ENCODE results near the gene TBC1D9. TPM values are rescaled to one million over a fixed set of nuclear protein-coding genes. Genes with fewer than 3 reads are reported as not detected.
"Not testable (repeated sequence)": the region's sequence is repeated elsewhere in the genome, so short reads cannot be mapped to it uniquely, and the experiment has no call there.

Gene TBC1D9
- not detected for total RNA-seq

- ChIA-PET POLR2A (no interaction called here), CTCF (interaction anchor here (0.6 kb wide), 1 partner anchor 147 kb away, joined by 3 read pairs; no protein-coding TSS in a partner anchor)
- ATAC-seq, result peak; percentile 45
Measured at GRCh38 chr4:140756319-140757231, at the start of gene TBC1D9. Gene TBC1D9 (minus strand): TSS chr4:140756385. CDS start chr4:140756045, 340 bp downstream.

DNA sequence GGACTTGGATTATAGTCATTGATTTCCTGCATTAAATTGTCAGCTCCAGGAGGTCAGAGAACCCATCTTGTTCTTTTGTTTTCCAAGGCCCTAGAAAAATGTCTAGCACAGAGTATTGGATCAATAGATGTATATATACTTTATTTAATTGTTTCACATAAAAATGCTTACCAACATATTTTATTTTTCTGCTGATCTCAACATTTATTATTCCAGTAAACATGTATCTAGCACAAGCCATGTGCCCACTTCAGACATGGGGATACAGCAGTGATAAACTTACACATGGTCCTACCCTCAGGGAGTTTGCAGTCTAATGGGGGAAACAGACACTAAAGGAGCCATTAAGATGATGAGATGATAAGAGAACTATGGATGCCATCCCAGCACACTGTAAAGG, 49.1 kb upstream of the TBC1D9 start:
- no peak overlapping the region for H3K4me3 Mint-ChIP-seq
- H3K36me3 Mint-ChIP-seq (ENCODE audit: low read depth), result no peaks in the 10 kb centered on the region
- CTCF ChIA-PET, result no interaction called here
- no peaks in the 10 kb centered on the region for H3K4me1 Mint-ChIP-seq (ENCODE audit: low read depth)
- no peaks in the 10 kb centered on the region for H3K27me3 Mint-ChIP-seq (ENCODE audit: low read depth)
- no peak overlapping the region for H3K27ac Mint-ChIP-seq
- DNase-seq (no peak), ATAC-seq (no peak)
- POLR2A ChIA-PET, result no interaction called here
- H3K9me3 Mint-ChIP-seq (ENCODE audit: insufficient read depth), result no peaks in the 10 kb centered on the region

More at GRCh38 chr4:140756319-140757231, at the start of gene TBC1D9:
- peaks cover 50% of the 10 kb centered on the region for H3K27me3 Mint-ChIP-seq (ENCODE audit: low read depth)
- peak; percentile 21 for DNase-seq
- H3K4me3 Mint-ChIP-seq, result peak within 1 kb of the TSS; percentile 17
- H3K4me1 Mint-ChIP-seq (ENCODE audit: low read depth), result peaks cover 3% of the 10 kb centered on the region
- no peaks in the 10 kb centered on the region for H3K36me3 Mint-ChIP-seq (ENCODE audit: low read depth)
- H3K9me3 Mint-ChIP-seq (ENCODE audit: insufficient read depth), result no peaks in the 10 kb centered on the region
- H3K27ac Mint-ChIP-seq, result no peak within 1 kb of the TSS

GRCh38 chr4:140802591-140802990, 46.4 kb upstream of the TBC1D9 start:
- no peaks in the 10 kb centered on the region for H3K36me3 Mint-ChIP-seq (ENCODE audit: low read depth)
- H3K4me3 Mint-ChIP-seq, result no peak overlapping the region
- DNase-seq (no peak), ATAC-seq (no peak)
- H3K9me3 Mint-ChIP-seq (ENCODE audit: insufficient read depth), result no peaks in the 10 kb centered on the region
- CTCF ChIA-PET, result no interaction called here
- no peak overlapping the region for H3K27ac Mint-ChIP-seq
- H3K27me3 Mint-ChIP-seq (ENCODE audit: low read depth), result no peaks in the 10 kb centered on the region
- POLR2A ChIA-PET, result no interaction called here
- no peaks in the 10 kb centered on the region for H3K4me1 Mint-ChIP-seq (ENCODE audit: low read depth)

DNA sequence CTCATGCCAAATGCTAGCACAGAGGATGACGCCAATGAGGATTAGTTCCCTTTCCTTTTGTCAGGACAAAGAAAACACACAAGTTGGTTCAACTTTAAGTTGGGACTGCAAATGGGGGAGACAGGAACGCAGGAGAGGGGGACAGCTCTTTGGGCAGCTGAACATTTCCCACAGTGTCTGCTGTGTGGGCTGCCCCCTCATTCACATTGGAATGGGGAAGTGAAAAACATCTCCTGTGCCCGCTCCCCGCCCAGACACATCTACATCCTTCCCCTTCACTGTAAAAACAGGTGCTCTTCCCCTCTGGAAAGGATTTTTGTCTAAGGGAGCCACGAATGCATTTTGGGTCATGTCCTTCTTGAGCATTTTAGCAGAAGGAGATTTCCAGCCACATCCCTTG, 44.5 kb upstream of the TBC1D9 start:
- H3K27me3 Mint-ChIP-seq (ENCODE audit: low read depth), result no peaks in the 10 kb centered on the region
- DNase-seq (no peak), ATAC-seq (no peak)
- H3K4me1 Mint-ChIP-seq (ENCODE audit: low read depth), result no peaks in the 10 kb centered on the region
- H3K4me3 Mint-ChIP-seq, result no peak overlapping the region
- no peaks in the 10 kb centered on the region for H3K9me3 Mint-ChIP-seq (ENCODE audit: insufficient read depth)
- CTCF ChIA-PET, result no interaction called here
- POLR2A ChIA-PET, result no interaction called here
- no peak overlapping the region for H3K27ac Mint-ChIP-seq
- H3K36me3 Mint-ChIP-seq (ENCODE audit: low read depth), result no peaks in the 10 kb centered on the region

DNA sequence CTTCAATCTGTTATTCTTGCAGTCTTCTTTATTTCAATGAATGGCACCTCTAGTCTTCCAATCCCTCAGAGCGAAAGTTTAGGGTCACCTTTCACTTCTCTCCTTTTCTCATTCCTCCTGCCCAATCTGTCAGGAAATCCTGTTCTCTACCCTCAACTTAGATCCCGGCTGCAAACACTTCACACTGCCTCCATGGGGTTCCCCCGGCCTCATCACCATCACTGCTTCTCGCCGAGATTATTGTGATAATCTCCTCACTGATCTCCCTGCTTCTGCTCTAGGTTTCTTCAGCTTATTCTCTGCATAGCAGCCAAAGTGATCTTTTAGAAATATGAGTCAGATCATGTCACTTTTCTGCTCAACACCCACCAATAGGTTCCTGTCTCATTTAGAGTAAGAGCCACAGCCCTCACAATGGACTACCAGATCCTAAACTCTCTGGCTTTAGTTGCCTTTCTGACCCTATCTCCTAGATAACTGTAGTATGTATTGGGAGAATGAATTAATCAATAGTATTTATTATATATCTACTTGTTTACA, 43.6 kb upstream of the TBC1D9 start:
- Mint-ChIP-seq H3K27ac (no peak overlapping the region), H3K9me3 (ENCODE audit: insufficient read depth) (no peaks in the 10 kb centered on the region), H3K36me3 (ENCODE audit: low read depth) (no peaks in the 10 kb centered on the region), H3K4me3 (no peak overlapping the region), H3K27me3 (ENCODE audit: low read depth) (no peaks in the 10 kb centered on the region), H3K4me1 (ENCODE audit: low read depth) (no peaks in the 10 kb centered on the region)
- no peak for ATAC-seq
- POLR2A ChIA-PET, result no interaction called here
- CTCF ChIA-PET, result no interaction called here
- DNase-seq, result no peak

DNA sequence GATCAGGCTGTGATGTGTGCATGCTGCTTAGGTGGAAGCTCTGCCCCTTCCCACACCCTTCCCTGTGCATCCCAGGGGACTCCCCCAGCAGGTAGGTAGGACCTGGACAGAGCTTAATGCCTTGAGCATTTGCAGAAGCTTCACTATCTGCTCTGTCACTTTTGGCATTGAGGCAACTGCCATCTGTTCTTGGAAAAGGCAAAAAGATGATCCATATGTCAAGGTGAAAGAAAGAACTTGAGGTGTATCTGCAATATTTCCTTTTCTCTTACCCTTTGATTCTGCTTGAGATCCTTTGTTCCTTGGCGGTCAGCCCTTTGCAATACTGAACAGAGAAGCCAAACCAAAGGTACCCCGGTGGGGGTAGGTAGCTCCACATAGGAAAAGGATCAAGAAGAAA, 37.1 kb upstream of the TBC1D9 start:
- no peaks in the 10 kb centered on the region for H3K9me3 Mint-ChIP-seq (ENCODE audit: insufficient read depth)
- no peak overlapping the region for H3K27ac Mint-ChIP-seq
- DNase-seq (no peak), ATAC-seq (no peak)
- CTCF ChIA-PET, result no interaction called here
- H3K4me3 Mint-ChIP-seq, result no peak overlapping the region
- H3K4me1 Mint-ChIP-seq (ENCODE audit: low read depth), result no peaks in the 10 kb centered on the region
- POLR2A ChIA-PET, result no interaction called here
- no peaks in the 10 kb centered on the region for H3K27me3 Mint-ChIP-seq (ENCODE audit: low read depth)
- no peaks in the 10 kb centered on the region for H3K36me3 Mint-ChIP-seq (ENCODE audit: low read depth)

- Mint-ChIP-seq H3K9me3 (ENCODE audit: insufficient read depth) (no peaks in the 10 kb centered on the region), H3K27me3 (ENCODE audit: low read depth) (no peaks in the 10 kb centered on the region), H3K27ac (no peak overlapping the region), H3K4me3 (no peak overlapping the region), H3K36me3 (ENCODE audit: low read depth) (no peaks in the 10 kb centered on the region), H3K4me1 (ENCODE audit: low read depth) (no peaks in the 10 kb centered on the region)
- POLR2A ChIA-PET, result no interaction called here
- CTCF ChIA-PET, result no interaction called here
- DNase-seq, result no peak
- no peak for ATAC-seq
Measured at GRCh38 chr4:140790765-140791164, 34.6 kb upstream of the TBC1D9 start.

DNA sequence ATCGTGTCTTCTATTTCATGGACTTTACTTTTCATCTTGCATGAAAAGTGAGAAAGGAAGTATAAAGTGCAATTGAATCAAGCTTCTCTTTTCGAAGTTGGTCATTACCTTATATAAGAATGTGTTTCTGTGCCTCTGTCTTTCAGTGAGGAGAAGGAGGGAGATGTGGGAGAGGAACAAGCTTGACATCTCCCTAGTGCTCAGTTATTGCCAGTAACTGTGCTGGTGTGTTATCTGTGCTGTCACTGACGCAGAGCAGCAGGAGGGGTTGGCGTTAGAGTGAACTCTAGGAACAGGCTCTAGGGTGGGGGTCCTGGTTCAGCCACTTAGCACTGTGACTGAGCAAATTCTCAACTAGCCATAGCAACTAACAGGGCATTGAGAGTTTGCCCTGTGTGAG, 34.0 kb upstream of the TBC1D9 start:
- POLR2A ChIA-PET, result no interaction called here
- no peaks in the 10 kb centered on the region for H3K27me3 Mint-ChIP-seq (ENCODE audit: low read depth)
- ATAC-seq, result no peak

GRCh38 chr4:140789759-140790158, 33.6 kb upstream of the TBC1D9 start:
- H3K4me1 Mint-ChIP-seq (ENCODE audit: low read depth), result no peaks in the 10 kb centered on the region
- DNase-seq (no peak), ATAC-seq (no peak)
- H3K9me3 Mint-ChIP-seq (ENCODE audit: insufficient read depth), result no peaks in the 10 kb centered on the region
- H3K36me3 Mint-ChIP-seq (ENCODE audit: low read depth), result no peaks in the 10 kb centered on the region
- H3K27me3 Mint-ChIP-seq (ENCODE audit: low read depth), result no peaks in the 10 kb centered on the region
- H3K4me3 Mint-ChIP-seq, result no peak overlapping the region
- CTCF ChIA-PET, result no interaction called here
- no peak overlapping the region for H3K27ac Mint-ChIP-seq
- POLR2A ChIA-PET, result no interaction called here

More for the DNA sequence above, 34.0 kb upstream of the TBC1D9 start:
- H3K9me3 Mint-ChIP-seq (ENCODE audit: insufficient read depth), result no peaks in the 10 kb centered on the region
- CTCF ChIA-PET, result no interaction called here
- no peak overlapping the region for H3K4me3 Mint-ChIP-seq
- no peak for DNase-seq
- H3K27ac Mint-ChIP-seq, result no peak overlapping the region
- H3K36me3 Mint-ChIP-seq (ENCODE audit: low read depth), result no peaks in the 10 kb centered on the region
- no peaks in the 10 kb centered on the region for H3K4me1 Mint-ChIP-seq (ENCODE audit: low read depth)

GRCh38 chr4:140782787-140783186, 26.6 kb upstream of the TBC1D9 start:
- H3K4me3 Mint-ChIP-seq; H3K9me3 Mint-ChIP-seq (ENCODE audit: insufficient read depth); POLR2A ChIA-PET; H3K4me1 Mint-ChIP-seq (ENCODE audit: low read depth); H3K27ac Mint-ChIP-seq; ATAC-seq; CTCF ChIA-PET; H3K27me3 Mint-ChIP-seq (ENCODE audit: low read depth); H3K36me3 Mint-ChIP-seq (ENCODE audit: low read depth); DNase-seq: not testable (repeated sequence)

DNA sequence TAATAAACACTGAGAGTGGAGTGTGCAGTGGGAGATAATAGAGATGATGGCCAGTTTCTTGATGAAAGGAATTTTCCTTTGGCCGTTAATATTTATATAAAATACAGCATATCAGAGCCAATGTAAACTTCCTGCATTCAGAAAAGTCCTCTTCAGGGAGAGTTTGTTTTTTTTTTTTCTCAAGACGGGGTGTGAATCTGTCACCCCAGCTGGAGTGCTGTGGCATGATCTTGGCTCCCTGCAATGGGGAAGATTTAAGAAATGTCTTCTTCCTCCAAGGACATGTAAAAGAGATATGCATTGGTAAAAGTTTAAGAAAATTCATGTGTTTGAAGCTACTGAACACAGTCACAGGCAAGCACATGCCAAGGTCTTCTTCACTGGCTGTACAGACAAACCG, 25.4 kb upstream of the TBC1D9 start:
- no peak for ATAC-seq
- no peak for DNase-seq
- ChIA-PET CTCF (no interaction called here), POLR2A (no interaction called here)
- Mint-ChIP-seq H3K36me3 (ENCODE audit: low read depth) (no peaks in the 10 kb centered on the region), H3K9me3 (ENCODE audit: insufficient read depth) (no peaks in the 10 kb centered on the region), H3K27ac (no peak overlapping the region), H3K4me3 (no peak overlapping the region), H3K4me1 (ENCODE audit: low read depth) (no peaks in the 10 kb centered on the region), H3K27me3 (ENCODE audit: low read depth) (no peaks in the 10 kb centered on the region)

DNA sequence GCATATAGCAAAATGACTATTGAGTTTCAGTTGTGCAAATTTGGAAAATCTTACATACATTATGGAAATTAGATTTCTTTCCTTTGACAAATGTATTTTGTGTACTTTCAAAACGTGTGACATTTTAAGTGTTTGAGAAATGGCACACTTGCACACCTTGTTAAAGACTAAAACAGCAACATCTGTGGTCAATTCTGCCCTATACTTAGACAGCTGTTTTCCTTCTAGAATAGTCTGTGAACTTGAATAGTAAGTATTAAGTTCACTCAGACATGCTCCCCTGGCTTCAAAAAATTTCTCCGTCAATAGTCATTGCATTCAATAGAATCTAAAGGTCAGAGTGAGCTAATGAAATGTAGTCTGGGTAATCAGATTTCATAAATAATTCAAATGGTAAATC, 21.7 kb upstream of the TBC1D9 start:
- DNase-seq (no peak), ATAC-seq (no peak)
- no peaks in the 10 kb centered on the region for H3K36me3 Mint-ChIP-seq (ENCODE audit: low read depth)
- CTCF ChIA-PET, result no interaction called here
- H3K27ac Mint-ChIP-seq, result no peak overlapping the region
- H3K4me1 Mint-ChIP-seq (ENCODE audit: low read depth), result no peaks in the 10 kb centered on the region
- POLR2A ChIA-PET, result no interaction called here
- H3K9me3 Mint-ChIP-seq (ENCODE audit: insufficient read depth), result no peaks in the 10 kb centered on the region
- no peak overlapping the region for H3K4me3 Mint-ChIP-seq
- no peaks in the 10 kb centered on the region for H3K27me3 Mint-ChIP-seq (ENCODE audit: low read depth)

DNA sequence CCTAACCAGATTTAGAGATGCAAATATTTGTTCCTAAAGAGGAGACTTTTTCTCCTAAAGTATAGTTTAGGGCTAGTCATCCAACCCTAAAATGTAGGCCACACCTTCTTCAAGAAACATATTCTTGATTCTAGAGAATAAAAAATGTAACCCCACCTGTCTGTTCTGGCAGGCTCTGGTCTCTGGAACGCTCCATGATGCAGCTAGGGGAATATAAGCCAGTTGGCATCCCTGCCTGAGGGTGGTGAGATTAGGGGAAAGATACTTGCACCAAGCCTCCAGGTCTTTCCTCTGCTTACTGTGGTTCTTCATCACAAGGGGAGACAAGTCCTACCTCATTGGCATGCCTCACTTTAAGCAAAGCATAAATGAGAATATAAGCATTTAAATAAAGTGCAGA, 21.2 kb upstream of the TBC1D9 start:
- POLR2A ChIA-PET, result no interaction called here
- H3K9me3 Mint-ChIP-seq (ENCODE audit: insufficient read depth), result no peaks in the 10 kb centered on the region
- H3K4me3 Mint-ChIP-seq, result no peak overlapping the region

More for the DNA sequence above, 21.2 kb upstream of the TBC1D9 start:
- CTCF ChIA-PET, result no interaction called here
- Mint-ChIP-seq H3K36me3 (ENCODE audit: low read depth) (no peaks in the 10 kb centered on the region), H3K27me3 (ENCODE audit: low read depth) (no peaks in the 10 kb centered on the region), H3K27ac (no peak overlapping the region), H3K4me1 (ENCODE audit: low read depth) (no peaks in the 10 kb centered on the region)
- DNase-seq, result no peak
- ATAC-seq, result no peak

Measured in activated CD8-positive, alpha-beta T cell treated with anti-CD3 and anti-CD28 coated beads, Interleukin-2, amount 10 ng/mL, durations not matched to agents 7 days and 5 days (primary cell).